Ishikawa (cell line): Measurements from ENCODE around the gene ADGRB2.

ENCODE experiments used
- ZBTB7A ChIP-seq: IDR thresholded peaks from 2 replicates; pipeline ENCODE4 v1.6.1; 2012; ENCODE audit warnings: low read depth
- TF ChIP-seq, protein P1 (sequence below): IDR thresholded peaks from 2 replicates; pipeline ENCODE4 v1.6.1; 2012; ENCODE audit warnings: low read depth, mild to moderate bottlenecking

DNA sequence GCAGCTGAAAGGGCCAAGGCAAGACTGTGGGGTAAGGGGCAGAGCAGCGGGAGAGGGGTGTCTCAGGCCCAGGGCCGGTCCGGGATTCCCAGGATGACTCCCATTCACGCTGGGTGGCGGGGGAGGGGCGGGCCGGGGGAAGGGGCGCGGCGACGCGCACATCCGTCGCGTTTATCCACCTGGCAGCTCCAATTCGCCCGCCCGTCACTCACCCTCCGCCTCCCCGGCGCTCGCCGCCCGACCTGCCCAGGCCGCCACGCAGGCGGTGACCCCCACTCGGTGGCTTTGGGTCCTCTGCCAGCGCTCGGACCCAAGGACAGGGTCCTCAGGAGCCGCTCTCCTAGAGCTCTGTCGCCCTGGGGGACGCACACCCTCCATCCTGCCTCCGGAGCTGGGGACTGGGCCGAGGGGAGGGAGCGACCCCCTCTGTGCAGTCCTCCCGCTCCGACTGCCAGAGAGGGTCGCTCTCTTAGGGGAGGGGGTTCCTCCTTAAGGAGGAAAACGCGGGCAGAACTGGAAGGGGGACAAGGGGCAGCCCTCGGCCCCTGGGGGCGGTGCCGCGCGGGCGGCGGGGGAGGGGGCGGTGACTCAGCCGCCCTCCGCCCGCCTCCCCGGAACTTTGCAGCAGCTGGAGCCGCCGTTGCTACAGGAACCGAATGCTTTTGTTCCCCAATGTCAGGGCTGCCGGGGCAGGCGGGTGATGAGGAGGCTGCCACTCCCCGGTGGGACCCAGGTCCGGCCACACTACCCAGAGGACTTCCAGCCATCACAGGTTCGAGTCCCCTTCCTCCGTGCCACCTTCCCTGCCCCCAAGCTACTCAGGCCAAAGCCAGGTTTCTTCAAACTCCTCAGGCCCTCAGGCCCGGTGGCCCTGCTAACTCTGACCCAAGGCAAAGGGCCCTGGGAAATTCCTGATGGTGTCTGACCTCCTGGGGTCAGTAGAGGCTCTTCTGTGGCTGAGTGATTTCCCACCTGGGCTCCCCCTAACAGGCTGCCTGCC lies 3.4 kb downstream of the ADGRB2 start:
- peak; percentile 93; the same call in 1 of the 2 replicates for TF ChIP-seq ZBTB7A
- TF ChIP-seq, protein P1, sequence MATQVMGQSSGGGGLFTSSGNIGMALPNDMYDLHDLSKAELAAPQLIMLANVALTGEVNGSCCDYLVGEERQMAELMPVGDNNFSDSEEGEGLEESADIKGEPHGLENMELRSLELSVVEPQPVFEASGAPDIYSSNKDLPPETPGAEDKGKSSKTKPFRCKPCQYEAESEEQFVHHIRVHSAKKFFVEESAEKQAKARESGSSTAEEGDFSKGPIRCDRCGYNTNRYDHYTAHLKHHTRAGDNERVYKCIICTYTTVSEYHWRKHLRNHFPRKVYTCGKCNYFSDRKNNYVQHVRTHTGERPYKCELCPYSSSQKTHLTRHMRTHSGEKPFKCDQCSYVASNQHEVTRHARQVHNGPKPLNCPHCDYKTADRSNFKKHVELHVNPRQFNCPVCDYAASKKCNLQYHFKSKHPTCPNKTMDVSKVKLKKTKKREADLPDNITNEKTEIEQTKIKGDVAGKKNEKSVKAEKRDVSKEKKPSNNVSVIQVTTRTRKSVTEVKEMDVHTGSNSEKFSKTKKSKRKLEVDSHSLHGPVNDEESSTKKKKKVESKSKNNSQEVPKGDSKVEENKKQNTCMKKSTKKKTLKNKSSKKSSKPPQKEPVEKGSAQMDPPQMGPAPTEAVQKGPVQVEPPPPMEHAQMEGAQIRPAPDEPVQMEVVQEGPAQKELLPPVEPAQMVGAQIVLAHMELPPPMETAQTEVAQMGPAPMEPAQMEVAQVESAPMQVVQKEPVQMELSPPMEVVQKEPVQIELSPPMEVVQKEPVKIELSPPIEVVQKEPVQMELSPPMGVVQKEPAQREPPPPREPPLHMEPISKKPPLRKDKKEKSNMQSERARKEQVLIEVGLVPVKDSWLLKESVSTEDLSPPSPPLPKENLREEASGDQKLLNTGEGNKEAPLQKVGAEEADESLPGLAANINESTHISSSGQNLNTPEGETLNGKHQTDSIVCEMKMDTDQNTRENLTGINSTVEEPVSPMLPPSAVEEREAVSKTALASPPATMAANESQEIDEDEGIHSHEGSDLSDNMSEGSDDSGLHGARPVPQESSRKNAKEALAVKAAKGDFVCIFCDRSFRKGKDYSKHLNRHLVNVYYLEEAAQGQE, result no peak
